Right cardiac atrium (tissue), 5 donors: ENCODE data around the gene FNDC3A. TPM values are rescaled to one million over a fixed set of nuclear protein-coding genes. Genes with fewer than 3 reads are reported as not detected.
A peak's percentile ranks its signal among the peaks of the same experiment; 100 is the strongest.

Source experiments
- ATAC-seq, 2 donors: fragments of 200-7000 bp; cut with Tn5 transposase; one replicate each; pipeline versions ENCODE4 v1.8.0 to v1.9.1; 2020; ENCODE audit warnings: moderate library complexity in 2 of 2, mild to moderate bottlenecking in 1 of 2
- DNase-seq, 3 donors: peaks; one replicate each; pipeline ENCODE4 v3.0.0-alpha.2; 2020
- H3K27ac ChIP-seq: one replicate; pipeline ENCODE4 v1.5.1; 2013; ENCODE audit warnings: mild to moderate bottlenecking, low read length, control low read depth, moderate library complexity
- H3K27me3 ChIP-seq: one replicate; pipeline ENCODE4 v1.6.1; 2013; ENCODE audit not compliant: control insufficient read depth, insufficient read depth
- H3K4me1 ChIP-seq: one replicate; pipeline ENCODE4 v1.6.1; 2013; ENCODE audit warnings: low read length; ENCODE audit not compliant: control insufficient read depth, insufficient read depth
- H3K4me3 ChIP-seq: one replicate; pipeline ENCODE4 v1.5.1; 2013; ENCODE audit warnings: low read length, control low read depth
- H3K9me3 ChIP-seq: one replicate; pipeline ENCODE4 v1.6.1; 2013; ENCODE audit warnings: low read length; ENCODE audit not compliant: control insufficient read depth
- WGBS: extraction: QIAGEN DNeasy Blood & Tissue Kit; methylation state at CpG from one replicate; pipeline ENCODE4 v1.1.7; 2013; 5-methylcytosine and 5-hydroxymethylcytosine counted together
- intact Hi-C, 4 donors: fragments of 100-400 bp; cut with DNase I; formaldehyde crosslinking; loops; one replicate each; pipeline versions ENCODE4 v1.11.0 to v1.14.0; 2022 to 2023
- polyA plus RNA-seq: library from polyadenylated mRNA; stranded (reverse); fragments of 200-250 nt; gene quantifications from one replicate; pipeline ENCODE4 v1.2.3, GENCODE V29; 2013
- total RNA-seq, 4 donors: library from RNA; stranded (reverse); fragmentation: NEBNext Ultra II Directional; extraction: Animal tissue kit (Norgen Biotek cat#: 25700); gene quantifications; one replicate each; pipeline ENCODE4 v1.2.1, GENCODE V29; 2021
- donor health status: healthy with polysubstance abuse.
- donor health status: DM: no; HTN: yes; CAD: no.
- donor health status: DM: no; HTN: no; CAD: no.
- donor health status: DM: no; HTN: yes; CAD: no; lungs with severe emphysema.
- donor health status: DM: yes; HTN: yes; CAD: no.

FNDC3A gene
- total and polyA plus RNA-seq, 5 donors = 9.6 to 35.7 (median 23.9) TPM

DNA sequence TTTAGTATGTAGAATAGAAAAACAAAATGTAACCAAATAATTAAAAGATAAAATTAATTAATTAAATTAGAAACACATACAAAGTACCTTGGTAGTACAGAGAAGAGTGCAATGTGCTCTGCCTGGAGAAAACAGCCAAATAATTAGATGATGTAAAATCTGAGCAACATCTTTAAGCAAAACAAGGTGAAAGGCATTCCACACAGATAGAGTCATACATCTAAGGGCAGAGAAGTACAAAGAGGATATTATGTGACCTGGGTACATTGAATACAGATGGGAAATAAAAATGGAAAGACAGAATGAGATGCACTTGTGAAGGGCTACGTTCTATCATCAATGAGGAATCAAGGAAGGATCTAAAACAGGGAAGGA lies 25.2 kb upstream of the FNDC3A start:
- WGBS = 63% methylated on average over 1 of the region's 1 CpG
- no peak overlapping the region for H3K27ac ChIP-seq
- intact Hi-C loops = no loop called here
- ATAC-seq (no peak), DNase-seq (no peak)
- H3K27me3 ChIP-seq = no peaks in the 10 kb centered on the region
- H3K4me1 ChIP-seq = no peaks in the 10 kb centered on the region
- no peak overlapping the region for H3K4me3 ChIP-seq
- H3K9me3 ChIP-seq = no peaks in the 10 kb centered on the region

GRCh38 chr13:48954081-48954480 lies 21.6 kb upstream of the FNDC3A start:
- intact Hi-C loops = no loop called here
- 56% methylated on average over 6 of the region's 6 CpGs for WGBS
- DNase-seq (no peak), ATAC-seq (no peak)
- Histone ChIP-seq H3K27me3 (no peaks in the 10 kb centered on the region), H3K9me3 (no peaks in the 10 kb centered on the region), H3K4me1 (no peaks in the 10 kb centered on the region), H3K27ac (no peak overlapping the region), H3K4me3 (no peak overlapping the region)

DNA sequence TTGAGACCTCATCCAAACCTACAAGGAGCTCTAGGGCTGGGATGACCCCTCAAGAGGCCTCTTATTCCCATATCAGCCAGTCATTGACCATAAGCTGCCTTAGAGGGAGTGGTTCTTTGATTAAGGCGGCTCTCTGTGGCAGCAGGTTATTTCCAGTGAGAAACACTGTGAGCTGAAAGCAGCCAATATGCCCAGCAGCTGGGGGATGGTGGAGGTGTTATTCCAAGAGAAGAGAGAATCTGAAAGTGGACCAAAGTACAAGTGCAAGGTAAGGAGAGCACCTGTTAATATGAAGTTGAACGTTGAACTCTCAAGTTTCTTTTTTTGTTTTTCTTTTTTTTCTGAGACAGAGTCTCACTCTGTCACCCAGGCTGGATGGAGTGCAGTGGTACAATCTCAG lies 20.2 kb upstream of the FNDC3A start:
- no peaks in the 10 kb centered on the region for H3K9me3 ChIP-seq
- intact Hi-C loops = loop anchor here in 1 of 4 donors (5.0 kb wide), 1 partner anchor 52 kb away; no protein-coding TSS in a partner anchor
- DNase-seq (no peak), ATAC-seq (no peak)
- no peaks in the 10 kb centered on the region for H3K4me1 ChIP-seq
- 70% methylated on average over 2 of the region's 2 CpGs for WGBS
- H3K4me3 ChIP-seq = no peak overlapping the region
- H3K27ac ChIP-seq = no peak overlapping the region
- H3K27me3 ChIP-seq = no peaks in the 10 kb centered on the region

DNA sequence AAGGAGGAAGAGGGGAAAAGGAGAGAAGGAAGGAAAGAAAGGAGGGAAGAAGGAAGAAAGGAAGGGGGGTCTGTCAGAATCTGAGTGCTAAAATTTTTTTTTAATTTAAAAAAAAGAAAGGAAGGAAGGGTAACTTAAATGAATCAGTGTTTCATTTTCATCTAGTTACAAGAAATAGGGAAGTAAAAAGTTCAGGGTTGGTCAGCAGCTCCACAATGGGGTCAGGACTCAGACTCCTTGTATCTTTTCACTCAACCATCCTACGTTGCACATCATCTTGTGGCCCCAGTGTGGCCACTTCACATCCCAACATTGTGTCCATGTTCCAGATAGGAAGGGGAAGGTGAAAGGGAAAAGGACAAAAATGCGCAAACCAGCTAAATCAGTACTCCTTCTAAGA lies 14.3 kb upstream of the FNDC3A start:
- H3K27me3 ChIP-seq = no peaks in the 10 kb centered on the region
- no peaks in the 10 kb centered on the region for H3K4me1 ChIP-seq
- no peak overlapping the region for H3K27ac ChIP-seq
- no peak for ATAC-seq
- H3K4me3 ChIP-seq = no peak overlapping the region
- intact Hi-C loops = no loop called here
- DNase-seq = no peak
- no peaks in the 10 kb centered on the region for H3K9me3 ChIP-seq
- 88% methylated on average over 2 of the region's 2 CpGs for WGBS

DNA sequence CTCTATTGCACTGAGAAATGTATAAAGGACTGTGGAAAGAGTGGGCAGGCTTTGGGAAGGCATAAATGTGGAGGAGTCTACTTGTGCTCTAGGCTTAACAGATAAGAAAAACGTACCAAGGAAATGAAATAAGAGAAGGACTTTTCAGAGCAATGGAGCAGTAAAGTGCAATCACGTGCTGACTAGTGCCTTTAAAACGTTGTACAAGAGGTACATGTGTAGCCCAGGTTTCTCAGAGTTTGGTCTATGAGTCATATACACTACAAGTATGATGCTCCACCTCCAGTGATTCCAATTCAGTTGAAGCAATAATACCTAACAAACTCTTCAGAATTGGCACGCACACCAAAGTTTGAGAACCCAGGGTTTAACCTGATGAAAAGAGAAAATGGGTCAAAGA lies 13.4 kb upstream of the FNDC3A start:
- ATAC-seq (no peak), DNase-seq (no peak)
- intact Hi-C loops = no loop called here
- Histone ChIP-seq H3K9me3 (no peaks in the 10 kb centered on the region), H3K4me3 (no peak overlapping the region), H3K27ac (no peak overlapping the region), H3K27me3 (no peaks in the 10 kb centered on the region), H3K4me1 (no peaks in the 10 kb centered on the region)
- 54% methylated on average over 4 of the region's 4 CpGs for WGBS

GRCh38 chr13:48965736-48966135 lies 10.0 kb upstream of the FNDC3A start:
- intact Hi-C loops = no loop called here
- H3K27me3 ChIP-seq = no peaks in the 10 kb centered on the region
- no peak overlapping the region for H3K27ac ChIP-seq
- ATAC-seq (no peak), DNase-seq (no peak)
- no peaks in the 10 kb centered on the region for H3K9me3 ChIP-seq
- no peaks in the 10 kb centered on the region for H3K4me1 ChIP-seq
- no peak overlapping the region for H3K4me3 ChIP-seq
- 57% methylated on average over 2 of the region's 2 CpGs for WGBS

DNA sequence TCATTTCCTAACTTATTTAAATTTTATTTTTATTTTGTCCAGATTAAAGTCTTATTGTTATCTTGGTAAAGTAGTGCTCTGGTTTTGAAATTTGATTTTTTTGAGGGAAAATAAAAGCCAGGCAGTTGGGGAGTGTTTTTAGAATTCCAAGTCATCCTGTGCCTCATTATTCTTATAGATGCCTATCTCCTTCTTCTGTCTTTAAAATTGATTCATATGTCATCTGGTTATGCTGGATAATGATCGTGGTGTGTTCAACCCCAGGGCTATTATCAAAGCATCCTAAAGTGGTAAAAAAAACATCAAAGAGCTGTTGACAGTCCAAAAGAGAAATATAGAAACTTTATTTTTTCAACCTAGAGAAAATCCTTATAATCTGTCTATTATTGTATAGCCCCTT lies 6.0 kb upstream of the FNDC3A start:
- H3K27ac ChIP-seq = no peak overlapping the region
- WGBS = 64% methylated on average over 1 of the region's 1 CpG
- H3K4me3 ChIP-seq = no peak overlapping the region
- intact Hi-C loops = no loop called here
- H3K4me1 ChIP-seq = no peaks in the 10 kb centered on the region
- H3K9me3 ChIP-seq = no peaks in the 10 kb centered on the region
- no peak for ATAC-seq
- no peaks in the 10 kb centered on the region for H3K27me3 ChIP-seq
- DNase-seq = no peak

DNA sequence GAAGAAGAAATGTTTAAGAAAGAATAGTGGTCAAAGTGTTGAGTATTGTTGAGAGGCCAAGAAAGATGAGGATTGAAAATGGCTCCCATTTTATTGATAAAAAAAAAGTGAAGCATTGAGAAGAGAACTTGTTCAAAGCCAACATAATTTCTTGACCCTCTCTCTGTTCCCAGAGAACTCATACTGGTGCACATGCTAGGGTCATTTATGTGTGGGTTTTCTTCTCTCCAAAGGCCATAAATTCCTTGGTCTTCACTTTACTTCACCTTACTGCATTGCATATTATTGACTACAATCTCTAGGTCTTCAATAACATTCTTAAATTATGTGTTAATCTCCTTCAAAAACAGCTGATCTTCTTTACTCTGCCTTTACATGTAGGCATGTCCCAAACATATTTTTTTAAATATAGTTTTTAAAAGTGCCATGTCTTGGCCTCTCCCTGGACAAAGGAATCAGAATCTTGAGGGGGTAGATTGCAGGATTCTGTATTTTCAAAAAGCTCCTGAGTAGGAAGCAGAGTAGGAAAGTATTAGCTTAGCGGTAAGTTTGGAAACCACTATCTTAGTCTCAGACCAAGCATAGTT lies 1.8 kb upstream of the FNDC3A start:
- H3K27me3 ChIP-seq = no peaks in the 10 kb centered on the region
- intact Hi-C loops = no loop called here
- DNase-seq = no peak
- no peaks in the 10 kb centered on the region for H3K9me3 ChIP-seq
- WGBS = 89% methylated on average over 1 of the region's 1 CpG
- no peaks in the 10 kb centered on the region for H3K4me1 ChIP-seq
- no peak overlapping the region for H3K4me3 ChIP-seq
- ATAC-seq = no peak
- H3K27ac ChIP-seq = no peak overlapping the region

DNA sequence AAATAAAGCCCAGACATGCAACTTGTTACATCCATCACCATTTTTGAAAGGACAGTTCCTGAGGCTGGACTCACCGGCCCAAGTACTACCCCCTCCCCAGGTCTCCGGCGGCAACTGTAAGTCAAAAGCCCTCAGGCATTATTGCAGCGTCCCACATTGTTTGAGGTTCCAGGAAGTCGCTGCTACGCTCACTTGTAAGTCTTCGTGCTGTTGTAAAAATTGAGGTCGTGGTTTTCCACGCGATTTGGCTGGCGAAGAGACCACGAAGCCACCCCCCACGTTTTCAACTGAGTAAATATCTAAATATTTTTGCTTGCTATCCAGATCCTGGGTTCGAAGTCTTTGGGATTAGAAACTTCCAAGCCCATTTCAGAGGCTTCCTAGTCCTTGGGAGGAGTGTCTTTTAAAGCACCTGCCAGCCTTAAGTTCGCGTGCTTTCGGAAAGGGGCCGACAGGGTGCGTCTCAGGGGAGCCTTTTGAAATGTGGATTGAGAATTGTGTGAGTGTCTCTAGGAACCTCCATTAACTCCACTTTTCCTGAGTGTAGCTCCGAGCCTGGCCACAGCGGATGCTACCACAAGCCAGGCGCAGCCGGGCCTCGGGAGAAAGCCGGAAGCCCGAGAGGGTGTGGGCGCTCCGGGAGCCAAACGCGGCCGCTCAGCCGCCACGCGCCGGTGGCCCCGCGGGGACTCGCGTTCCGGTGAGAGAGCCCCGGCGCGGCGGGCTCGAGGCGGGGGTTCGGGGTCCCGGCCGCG lies 434 bp upstream of the FNDC3A start:
- DNase-seq = peak in 2 of 3 donors; percentile 23 to 61
- WGBS = under 1% methylated on average over 50 of the region's 50 CpGs

GRCh38 chr13:48976576-48977285 lies 1.0 kb downstream of the FNDC3A start:
- Histone ChIP-seq H3K9me3 (no peaks in the 10 kb centered on the region), H3K27ac (peak overlapping the region; percentile 87), H3K4me3 (peak overlapping the region; percentile 93), H3K27me3 (no peaks in the 10 kb centered on the region), H3K4me1 (no peaks in the 10 kb centered on the region)
- intact Hi-C loops = no loop called here
- DNase-seq (no peak), ATAC-seq (no peak)
- WGBS = 1% methylated on average over 39 of the region's 40 CpGs

More for the DNA sequence above, 434 bp upstream of the FNDC3A start:
- no peaks in the 10 kb centered on the region for H3K27me3 ChIP-seq
- ATAC-seq = peak in 1 of 2 donors; percentile 38
- no peaks in the 10 kb centered on the region for H3K9me3 ChIP-seq
- H3K4me1 ChIP-seq = no peaks in the 10 kb centered on the region
- peak overlapping the region; percentile 99 for H3K27ac ChIP-seq
- peak overlapping the region; percentile 93 for H3K4me3 ChIP-seq
- intact Hi-C loops = no loop called here

GRCh38 chr13:48977286-48977625 lies 1.5 kb downstream of the FNDC3A start:
- Histone ChIP-seq H3K4me3 (peak overlapping the region; percentile 93), H3K27me3 (no peaks in the 10 kb centered on the region), H3K4me1 (no peaks in the 10 kb centered on the region), H3K9me3 (no peaks in the 10 kb centered on the region), H3K27ac (no peak overlapping the region)
- no peak for DNase-seq
- intact Hi-C loops = no loop called here
- WGBS = 17% methylated on average over 3 of the region's 3 CpGs
- ATAC-seq = no peak
